Caco-2 (cell line): Measurements from ENCODE around the gene SFTA2. TPM values are rescaled to one million over a fixed set of nuclear protein-coding genes. Genes with fewer than 3 reads are reported as not detected.

ENCODE experiments used
- BruUV-seq: library from RNA; stranded (reverse); fragments of 400-500 nt; replicated peaks from 2 replicates; lab custom pipeline; 2021; lab: Mats Ljungman, UMichigan
- CTCF ChIA-PET: fragments of 300-600 bp; sonication (Branson Sonifier 250); formaldehyde crosslinking; loops from one replicate; lab custom pipeline; 2022; ENCODE audit warnings: antibody characterized with exemption; lab: Charles Lee
- POLR2A ChIA-PET: fragments of 300-600 bp; sonication (Branson Sonifier 250); formaldehyde crosslinking; loops from one replicate; lab custom pipeline; 2022; ENCODE audit warnings: antibody characterized with exemption; lab: Charles Lee
- DNase-seq, 2 experiments: peaks; one replicate each; pipeline versions ENCODE4 v3.0.0 to v3.0.0-alpha.2; 2020 to 2022
- H3K27me3 ChIP-seq: replicated peaks from 2 replicates; pipeline ENCODE4 v1.6.0; 2011; ENCODE audit warnings: low read length; ENCODE audit not compliant: control insufficient read depth, insufficient read depth
- H3K36me3 ChIP-seq: 2 replicates; pipeline ENCODE4 v1.5.1; 2011; ENCODE audit warnings: low read length; ENCODE audit not compliant: control insufficient read depth, insufficient read depth
- H3K4me1 ChIP-seq: fragments of 250-450 bp; sonication (Bioruptor Pico); 2 replicates; pipeline ENCODE4 v1.5.1; 2020; ENCODE audit warnings: mild to moderate bottlenecking
- H3K4me3 ChIP-seq: 2 replicates; pipeline ENCODE4 v1.5.1; 2011; ENCODE audit warnings: low read depth, mild to moderate bottlenecking, control low read depth, low read length
- H3K9me3 ChIP-seq: fragments of 250-450 bp; sonication (Bioruptor Pico); 2 replicates; pipeline ENCODE4 v1.5.1; 2020; ENCODE audit warnings: mild to moderate bottlenecking, moderate library complexity
- H3K27ac Mint-ChIP-seq: one replicate; pipeline ENCODE4 v1.8.0; 2022; ENCODE audit warnings: mixed read lengths; ENCODE audit not compliant: unreplicated experiment
- H3K27me3 Mint-ChIP-seq: one replicate; pipeline ENCODE4 v1.8.0; 2022; ENCODE audit warnings: mixed read lengths; ENCODE audit not compliant: insufficient read depth, unreplicated experiment
- H3K36me3 Mint-ChIP-seq: one replicate; pipeline ENCODE4 v1.8.0; 2022; ENCODE audit warnings: mild to moderate bottlenecking, mixed read lengths; ENCODE audit not compliant: insufficient read depth, unreplicated experiment
- H3K4me1 Mint-ChIP-seq: one replicate; pipeline ENCODE4 v1.8.0; 2022; ENCODE audit warnings: low read depth, mixed read lengths; ENCODE audit not compliant: unreplicated experiment
- H3K4me3 Mint-ChIP-seq: one replicate; pipeline ENCODE4 v1.8.0; 2022; ENCODE audit warnings: mild to moderate bottlenecking, moderate library complexity, mixed read lengths; ENCODE audit not compliant: unreplicated experiment
- H3K9me3 Mint-ChIP-seq: one replicate; pipeline ENCODE4 v1.8.0; 2022; ENCODE audit warnings: mixed read lengths; ENCODE audit not compliant: unreplicated experiment
- intact Hi-C: fragments of 100-400 bp; cut with micrococcal nuclease; formaldehyde crosslinking; loops from one replicate; pipeline ENCODE4 v1.10.0; 2022; ENCODE audit not compliant: unreplicated experiment
- total RNA-seq: library from RNA; stranded (reverse); gene quantifications from 2 replicates; pipeline ENCODE4 v1.2.3, GENCODE V29; 2022
- TF ChIP-seq, protein P1 (sequence below), 2 experiments: fragments of 200-600 bp in 1 of 2; IDR thresholded peaks; 1 replicate in 1 of 2; 2 replicates in 1 of 2; pipeline versions ENCODE4 v1.5.1 to v1.8.0; 2011 to 2022; ENCODE audit warnings: antibody characterized with exemption in 1 of 2, control low read depth in 1 of 2, inconsistent platforms in 1 of 2, low read depth in 1 of 2, low read length in 1 of 2, mild to moderate bottlenecking in 1 of 2, moderate library complexity in 1 of 2; ENCODE audit not compliant: insufficient read depth in 1 of 2, severe bottlenecking in 1 of 2, unreplicated experiment in 1 of 2

Gene SFTA2
- total RNA-seq, 1 experiment from 2014 or later = 9.6 TPM

DNA sequence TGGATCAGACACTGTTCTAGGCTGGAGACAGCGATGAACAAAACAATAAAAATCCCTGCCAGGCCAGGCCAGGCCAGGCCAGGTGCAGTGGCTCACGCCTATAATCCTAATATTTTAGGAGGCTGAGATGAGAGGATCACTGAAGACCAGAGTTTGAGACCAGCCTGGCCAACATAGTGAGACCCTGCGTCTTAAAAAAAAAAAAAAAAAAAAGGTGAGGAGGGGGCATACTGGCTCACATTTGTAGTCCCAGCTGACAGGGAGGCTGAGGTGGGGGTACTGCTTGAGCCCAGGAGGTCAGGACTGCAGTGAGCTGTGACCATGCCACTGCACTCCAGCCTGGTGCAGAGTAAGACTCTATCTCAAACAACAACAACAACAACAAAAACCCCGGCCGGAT, 13.3 kb upstream of the SFTA2 start:
- Histone ChIP-seq H3K4me1 (peaks cover 18% of the 10 kb centered on the region), H3K36me3 (no peaks in the 10 kb centered on the region), H3K4me3 (no peak overlapping the region), H3K27me3 (no peaks in the 10 kb centered on the region), H3K9me3 (no peaks in the 10 kb centered on the region)
- no TSS peak for BruUV-seq
- intact Hi-C loops = no loop called here
- Mint-ChIP-seq H3K27me3 (no peaks in the 10 kb centered on the region), H3K36me3 (no peaks in the 10 kb centered on the region), H3K4me3 (no peak overlapping the region), H3K27ac (no peak overlapping the region), H3K9me3 (peaks cover 6% of the 10 kb centered on the region), H3K4me1 (peaks cover 23% of the 10 kb centered on the region)
- CTCF ChIA-PET = interaction anchor here (0.7 kb wide), 1 partner anchor 32 kb away, joined by 4 read pairs; no protein-coding TSS in a partner anchor
- no peak for DNase-seq
- POLR2A ChIA-PET = no interaction called here
- TF ChIP-seq, protein P1, sequence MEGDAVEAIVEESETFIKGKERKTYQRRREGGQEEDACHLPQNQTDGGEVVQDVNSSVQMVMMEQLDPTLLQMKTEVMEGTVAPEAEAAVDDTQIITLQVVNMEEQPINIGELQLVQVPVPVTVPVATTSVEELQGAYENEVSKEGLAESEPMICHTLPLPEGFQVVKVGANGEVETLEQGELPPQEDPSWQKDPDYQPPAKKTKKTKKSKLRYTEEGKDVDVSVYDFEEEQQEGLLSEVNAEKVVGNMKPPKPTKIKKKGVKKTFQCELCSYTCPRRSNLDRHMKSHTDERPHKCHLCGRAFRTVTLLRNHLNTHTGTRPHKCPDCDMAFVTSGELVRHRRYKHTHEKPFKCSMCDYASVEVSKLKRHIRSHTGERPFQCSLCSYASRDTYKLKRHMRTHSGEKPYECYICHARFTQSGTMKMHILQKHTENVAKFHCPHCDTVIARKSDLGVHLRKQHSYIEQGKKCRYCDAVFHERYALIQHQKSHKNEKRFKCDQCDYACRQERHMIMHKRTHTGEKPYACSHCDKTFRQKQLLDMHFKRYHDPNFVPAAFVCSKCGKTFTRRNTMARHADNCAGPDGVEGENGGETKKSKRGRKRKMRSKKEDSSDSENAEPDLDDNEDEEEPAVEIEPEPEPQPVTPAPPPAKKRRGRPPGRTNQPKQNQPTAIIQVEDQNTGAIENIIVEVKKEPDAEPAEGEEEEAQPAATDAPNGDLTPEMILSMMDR (IDR thresholded peaks at IDR 0.05; ENCODE audit: insufficient read depth in 1 of 2, low read depth in 1 of 2, low read length in 1 of 2, severe bottlenecking in 1 of 2, unreplicated experiment in 1 of 2) = no peak

DNA sequence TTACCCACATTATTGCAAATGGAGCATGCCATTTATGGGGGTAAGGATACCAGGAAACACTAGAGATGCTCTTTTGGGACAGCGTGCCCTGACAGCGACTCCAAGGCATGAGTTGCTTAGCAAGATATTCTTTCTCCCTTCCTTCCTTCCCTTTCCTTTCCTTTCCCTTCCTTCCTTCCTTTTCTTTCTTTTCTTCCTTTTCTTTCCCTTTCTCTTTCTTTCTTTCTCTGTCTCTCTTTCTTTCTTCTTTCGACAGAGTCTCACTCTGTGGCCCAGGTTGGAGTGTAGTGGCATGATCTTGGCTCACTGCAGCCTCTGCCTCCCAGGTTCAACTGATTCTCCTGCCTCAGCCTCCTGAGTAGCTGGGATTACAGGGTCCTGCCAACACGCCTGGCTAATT, 12.1 kb upstream of the SFTA2 start:
- Mint-ChIP-seq H3K27ac (no peak overlapping the region), H3K4me3 (no peak overlapping the region), H3K36me3 (no peaks in the 10 kb centered on the region), H3K27me3 (no peaks in the 10 kb centered on the region), H3K9me3 (no peaks in the 10 kb centered on the region), H3K4me1 (peaks cover 23% of the 10 kb centered on the region)
- intact Hi-C loops = no loop called here
- Histone ChIP-seq H3K4me1 (peaks cover 23% of the 10 kb centered on the region), H3K27me3 (no peaks in the 10 kb centered on the region), H3K36me3 (no peaks in the 10 kb centered on the region), H3K4me3 (no peak overlapping the region), H3K9me3 (no peaks in the 10 kb centered on the region)
- ChIA-PET CTCF (interaction anchor here (2.4 kb wide), 1 partner anchor 127 kb away, joined by 24 read pairs; no protein-coding TSS in a partner anchor), POLR2A (no interaction called here)
- no peak for DNase-seq
- TF ChIP-seq, protein P1 (IDR thresholded peaks at IDR 0.05; ENCODE audit: insufficient read depth in 1 of 2, low read depth in 1 of 2, low read length in 1 of 2, severe bottlenecking in 1 of 2, unreplicated experiment in 1 of 2) = no peak
- BruUV-seq = no TSS peak

DNA sequence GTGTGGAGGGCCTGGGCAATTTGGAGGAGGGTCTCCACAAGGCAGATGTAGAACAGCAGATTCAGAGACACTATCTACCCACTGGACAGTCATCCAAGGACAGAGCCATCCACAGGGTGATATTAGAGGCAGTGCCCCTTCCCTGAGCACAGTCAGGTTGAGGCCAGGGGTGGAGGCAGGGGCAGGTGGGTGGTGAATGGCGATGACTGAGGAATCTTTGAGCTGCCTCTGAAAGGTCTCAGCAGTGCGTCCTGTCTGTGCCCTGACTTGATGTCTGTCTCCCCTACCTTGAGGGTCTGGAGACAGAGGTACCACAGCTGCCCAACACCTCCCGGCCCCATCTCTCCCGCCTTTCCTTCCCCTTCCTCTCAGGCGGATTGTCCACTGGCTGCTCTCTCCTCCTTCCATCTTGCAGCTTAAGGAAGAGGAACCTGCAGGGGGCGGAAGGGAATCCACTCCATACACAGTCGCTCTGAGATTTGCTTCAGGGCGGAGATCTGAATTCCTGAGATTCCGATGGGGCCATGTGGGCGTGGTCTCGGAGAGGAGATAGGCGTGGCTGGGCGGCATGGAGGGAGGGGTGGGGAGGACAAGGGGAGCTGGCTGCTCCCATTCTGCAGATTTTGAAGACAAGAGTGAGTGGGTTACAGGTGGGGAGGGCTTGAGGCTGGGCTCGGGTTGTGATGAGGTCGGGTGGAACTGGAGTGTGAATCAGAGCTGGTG, 10.5 kb upstream of the SFTA2 start:
- CTCF ChIA-PET = interaction anchor here (0.6 to 2.4 kb wide), 20 partner anchors 11 to 673 kb away, joined by 3 to 24 read pairs (median 4); partner anchors contain the start of genes AIF1, GTF2H4 and VARS2
- no peaks in the 10 kb centered on the region for H3K27me3 Mint-ChIP-seq
- POLR2A ChIA-PET = interaction anchor here (1.2 kb wide), 1 partner anchor 225 kb away, joined by 3 read pairs; the partner anchor contains the start of gene MDC1
- peak overlapping the region; percentile 80 for H3K27ac Mint-ChIP-seq
- Histone ChIP-seq H3K36me3 (no peaks in the 10 kb centered on the region), H3K27me3 (no peaks in the 10 kb centered on the region), H3K9me3 (no peaks in the 10 kb centered on the region), H3K4me1 (peaks cover 23% of the 10 kb centered on the region), H3K4me3 (no peak overlapping the region)
- H3K36me3 Mint-ChIP-seq = no peaks in the 10 kb centered on the region
- intact Hi-C loops = no loop called here
- TF ChIP-seq, protein P1 (IDR thresholded peaks at IDR 0.05; ENCODE audit: insufficient read depth in 1 of 2, low read depth in 1 of 2, low read length in 1 of 2, severe bottlenecking in 1 of 2, unreplicated experiment in 1 of 2) = peak; percentile 52 to 67
- DNase-seq = peak; percentile 91 to 94
- BruUV-seq = no TSS peak
- no peaks in the 10 kb centered on the region for H3K9me3 Mint-ChIP-seq
- peaks cover 23% of the 10 kb centered on the region for H3K4me1 Mint-ChIP-seq
- peak overlapping the region; percentile 55 for H3K4me3 Mint-ChIP-seq
